Central memory CD4-positive, alpha-beta T cell (primary cell): ENCODE measurements around the gene RRP12.
"Not testable (repeated sequence)": the region's sequence is repeated elsewhere in the genome, so short reads cannot be mapped to it uniquely, and the experiment has no call there.

Source experiments
- DNase-seq: peaks from one replicate; pipeline ENCODE4 v3.0.0; 2022
- total RNA-seq, 3 experiments: gene quantifications; one replicate each; lab custom pipeline; 2026; lab: John Stamatoyannopoulos, UW

The RRP12 gene
- total RNA-seq: 30.0 to 326 (median 173) reads per million in 3 experiments

DNA sequence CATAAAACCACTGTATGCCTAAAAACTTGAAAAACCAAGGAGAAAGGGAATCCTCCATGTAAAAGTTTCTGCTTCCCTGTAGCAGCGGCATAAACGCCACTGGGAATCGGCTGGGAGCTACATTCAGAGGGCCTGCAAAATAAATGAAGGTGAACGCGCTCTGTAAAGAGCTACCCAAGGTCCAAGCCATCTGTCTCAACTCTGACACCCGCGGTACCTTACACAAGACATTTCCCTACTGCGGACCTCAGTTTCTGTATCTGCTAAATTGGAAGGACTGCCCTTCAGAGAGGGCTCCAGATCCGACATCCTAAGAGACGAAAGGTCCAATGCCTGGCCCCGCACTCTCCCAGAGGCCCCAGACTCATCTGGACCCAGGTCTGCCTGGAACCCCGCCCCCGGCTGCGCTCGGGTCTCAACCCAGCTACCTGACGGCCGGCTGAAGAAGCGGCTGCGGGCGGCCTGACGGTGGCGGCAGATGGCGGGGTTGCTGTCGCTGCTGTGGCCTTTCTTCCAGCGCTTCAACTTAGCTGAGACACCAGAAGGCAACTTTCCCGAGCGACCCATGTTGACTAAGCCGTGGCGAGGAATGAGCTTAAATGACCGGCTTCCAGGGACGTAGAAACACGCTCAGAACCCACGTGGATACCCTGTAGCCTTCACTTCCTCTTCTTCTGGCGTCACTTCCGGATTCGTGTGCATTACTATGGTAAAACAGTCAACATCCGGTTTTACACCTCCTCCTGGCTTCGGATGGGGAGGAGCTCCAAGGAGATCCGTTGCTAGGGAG is at the start of gene RRP12:
Gene RRP12 (minus strand): TSS at position 676 of the 790 bp plus-strand sequence. CDS start 109 bp downstream, at position 567.
- peak; percentile 95 for DNase-seq

DNA sequence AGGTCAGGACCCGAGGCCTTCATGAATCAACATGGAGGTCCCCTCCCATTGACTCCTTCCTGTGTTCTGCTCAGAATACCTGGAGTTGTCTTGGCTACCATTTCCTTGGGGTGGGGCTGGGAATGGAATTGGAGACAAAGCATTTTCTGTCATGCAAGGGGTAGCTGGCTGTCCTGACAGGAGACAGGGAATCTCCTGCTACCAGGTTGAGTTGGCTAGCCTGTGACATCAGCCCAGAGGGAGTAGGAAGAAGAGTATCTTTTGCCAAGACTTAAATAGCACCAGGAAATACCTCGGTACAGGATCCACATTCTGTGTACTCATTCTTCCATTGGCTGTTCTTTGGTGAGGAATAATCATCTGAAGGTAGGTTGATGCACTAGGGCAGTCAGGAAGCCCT is 49.7 kb upstream of the RRP12 start:
- DNase-seq: no peak

- peak; percentile 90 for DNase-seq
Measured at GRCh38 chr10:97445722-97446639, 44.8 kb upstream of the RRP12 start, which contains the start of the genes EXOSC1 and ZDHHC16. EXOSC1 (minus strand) TSS chr10:97446006; CDS start chr10:97445985, 21 bp downstream. ZDHHC16 (plus strand) TSS chr10:97446175; CDS start chr10:97451676, 5,501 bp downstream.

DNA sequence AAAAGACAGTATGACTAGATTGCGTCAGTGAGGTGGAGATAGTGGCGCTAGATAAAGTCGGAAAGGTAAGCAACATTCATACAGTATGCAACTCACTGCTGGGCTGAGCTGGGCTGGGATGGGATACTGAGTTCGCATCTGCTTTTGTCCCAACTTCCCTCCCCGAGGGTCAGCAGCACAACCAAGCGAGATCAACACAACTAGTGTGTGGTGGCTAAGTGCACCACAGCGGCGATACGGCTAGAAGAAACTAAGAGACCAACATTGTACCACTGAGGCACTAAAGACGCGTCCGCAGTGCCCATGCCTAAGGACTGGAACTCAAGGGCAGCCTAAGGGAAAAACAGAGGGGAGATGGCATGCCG is 44.2 kb upstream of the RRP12 start:
- no peak for DNase-seq

DNA sequence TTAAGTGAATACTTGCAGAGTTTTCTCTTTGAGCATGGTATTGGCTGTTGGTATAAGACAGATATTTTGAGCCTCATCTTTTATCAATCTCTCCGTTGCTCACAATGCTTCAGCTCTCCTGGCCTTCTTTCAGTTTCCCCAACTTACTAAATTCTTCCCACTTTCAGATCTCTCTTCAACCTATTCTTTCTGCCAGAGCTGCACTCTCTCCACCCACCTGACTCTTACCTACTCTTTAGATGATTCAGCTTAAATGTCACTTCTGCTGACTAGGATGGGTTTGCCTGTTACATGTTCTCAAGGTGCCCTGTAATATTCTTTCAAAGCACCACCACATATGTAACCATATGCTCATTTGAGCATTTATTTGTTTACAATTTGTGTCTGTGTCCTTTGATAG is 43.1 kb upstream of the RRP12 start:
- DNase-seq: no peak

- DNase-seq: no peak
Measured at GRCh38 chr10:97442277-97442676, 41.1 kb upstream of the RRP12 start.

DNA sequence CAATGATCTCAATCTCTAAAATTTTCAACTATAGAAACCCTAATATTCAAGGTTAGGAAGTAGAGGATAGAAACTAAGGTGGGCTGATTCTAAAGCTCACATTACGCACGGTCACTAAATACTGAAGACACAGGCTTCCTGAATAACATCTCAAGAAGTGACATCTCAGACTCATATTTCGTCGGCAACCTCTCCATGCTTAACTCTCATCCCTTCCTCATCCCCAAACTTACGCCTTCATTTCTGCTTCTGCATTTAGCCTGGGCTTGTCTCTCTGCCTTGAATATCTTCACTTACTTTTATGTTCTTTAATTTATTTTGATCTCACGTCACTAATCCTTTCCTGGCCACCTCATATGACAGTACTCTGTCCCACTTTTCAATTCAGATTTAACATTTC is 34.1 kb upstream of the RRP12 start:
- no peak for DNase-seq

- DNase-seq: no peak
Measured at GRCh38 chr10:97434557-97434956, 33.4 kb upstream of the RRP12 start.

GRCh38 chr10:97434055-97434454 is 32.9 kb upstream of the RRP12 start:
- DNase-seq: no peak

- DNase-seq: peak; percentile 20
Measured at GRCh38 chr10:97428572-97428981, 27.4 kb upstream of the RRP12 start.

DNA sequence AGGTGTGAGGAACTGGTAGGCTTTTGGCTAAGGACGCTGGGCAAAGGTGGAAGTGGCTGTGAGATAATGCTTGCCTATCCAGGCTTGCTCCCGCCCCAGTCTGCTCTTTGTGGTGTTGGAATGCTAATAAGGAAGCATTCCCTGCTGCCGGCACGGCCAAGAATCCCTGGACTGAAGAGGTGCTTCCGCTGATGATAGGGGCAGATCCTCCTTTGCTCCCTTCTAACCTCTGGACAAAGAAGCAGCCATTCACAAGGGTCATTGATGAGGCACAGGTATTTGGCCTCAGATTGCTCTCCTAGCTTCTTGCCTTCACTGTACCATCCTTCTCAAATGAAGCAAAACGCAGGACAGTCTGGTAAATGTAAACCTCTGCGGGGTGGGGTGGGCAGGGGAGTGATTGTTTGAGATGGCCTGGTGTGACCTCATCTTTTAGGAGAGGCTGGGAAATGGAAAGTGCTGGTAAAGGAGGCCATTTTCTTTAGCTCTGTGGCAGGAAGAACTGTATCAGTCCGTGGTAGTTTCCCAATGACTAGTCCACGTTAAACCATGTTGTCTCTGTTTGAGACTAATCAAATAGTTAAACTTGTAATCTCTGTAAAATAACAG is 26.5 kb upstream of the RRP12 start:
- DNase-seq: no peak

DNA sequence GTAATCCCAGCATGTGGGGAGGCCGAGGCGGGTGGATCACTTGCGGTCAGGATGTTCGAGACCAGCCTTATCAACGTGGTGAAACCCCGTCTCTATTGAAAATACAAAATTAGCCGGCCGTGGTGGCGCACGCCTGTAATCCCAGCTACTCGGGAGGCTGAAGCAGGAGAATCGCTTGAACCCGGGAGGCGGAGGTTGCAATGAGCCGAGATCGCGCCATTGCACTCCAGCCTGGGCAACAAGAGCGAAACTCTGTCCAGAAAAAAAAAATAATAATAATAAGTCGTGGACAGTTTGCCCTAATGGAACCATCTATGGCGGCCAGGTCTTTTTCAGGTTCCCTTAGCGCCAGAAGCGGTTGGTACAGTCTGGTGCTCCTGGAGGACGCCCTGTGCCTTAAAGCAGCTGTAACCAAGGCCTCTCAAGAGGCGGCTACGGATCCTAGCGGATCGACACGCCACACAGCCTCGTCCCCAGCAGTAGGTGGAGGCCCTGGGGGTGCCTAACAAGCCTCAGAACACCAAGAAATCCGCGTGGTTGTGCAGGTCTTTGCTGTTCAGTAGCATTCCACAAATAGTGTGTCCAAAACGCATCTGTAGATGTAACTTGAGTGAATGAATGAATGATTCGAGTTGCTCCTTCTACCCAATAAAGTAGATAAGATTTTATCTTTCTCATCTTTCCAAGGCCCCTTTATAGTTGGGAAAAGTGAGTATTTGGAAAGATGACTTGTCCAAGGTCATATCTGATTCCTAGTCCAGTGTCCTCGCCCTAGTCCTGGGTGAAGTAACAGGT is 25.8 kb upstream of the RRP12 start:
- no peak for DNase-seq

- DNase-seq: peak; percentile 98
Measured at GRCh38 chr10:97425964-97426775, 25.0 kb upstream of the RRP12 start, which contains the start of gene PGAM1. PGAM1 (plus strand) TSS chr10:97426191; CDS start chr10:97426308, 117 bp downstream.

GRCh38 chr10:97423757-97424098 is 22.6 kb upstream of the RRP12 start:
- not testable (repeated sequence) for DNase-seq

DNA sequence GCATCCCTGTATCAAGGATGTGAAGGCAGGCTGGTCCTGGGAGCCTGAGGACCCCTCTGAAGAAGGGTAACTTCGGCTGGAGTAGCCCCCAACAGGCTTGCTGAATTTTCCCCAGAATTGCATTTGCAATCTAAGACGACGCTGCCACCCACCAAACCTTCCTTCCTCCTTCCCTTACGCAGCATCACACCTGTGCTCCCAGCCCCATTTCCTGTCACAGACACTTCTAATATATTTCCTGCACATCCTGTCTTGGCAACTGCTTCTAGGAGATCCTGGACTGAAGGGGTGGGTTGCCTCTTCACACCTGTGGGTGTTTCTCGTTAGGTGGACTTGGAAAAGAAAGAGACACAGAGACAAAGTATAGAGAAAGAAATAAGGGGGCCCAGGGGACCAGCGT is 15.4 kb upstream of the RRP12 start:
- no peak for DNase-seq

- no peak for DNase-seq
Measured at GRCh38 chr10:97412891-97413304, 11.8 kb upstream of the RRP12 start.

GRCh38 chr10:97411406-97411805 is 10.3 kb upstream of the RRP12 start:
- DNase-seq: no peak

DNA sequence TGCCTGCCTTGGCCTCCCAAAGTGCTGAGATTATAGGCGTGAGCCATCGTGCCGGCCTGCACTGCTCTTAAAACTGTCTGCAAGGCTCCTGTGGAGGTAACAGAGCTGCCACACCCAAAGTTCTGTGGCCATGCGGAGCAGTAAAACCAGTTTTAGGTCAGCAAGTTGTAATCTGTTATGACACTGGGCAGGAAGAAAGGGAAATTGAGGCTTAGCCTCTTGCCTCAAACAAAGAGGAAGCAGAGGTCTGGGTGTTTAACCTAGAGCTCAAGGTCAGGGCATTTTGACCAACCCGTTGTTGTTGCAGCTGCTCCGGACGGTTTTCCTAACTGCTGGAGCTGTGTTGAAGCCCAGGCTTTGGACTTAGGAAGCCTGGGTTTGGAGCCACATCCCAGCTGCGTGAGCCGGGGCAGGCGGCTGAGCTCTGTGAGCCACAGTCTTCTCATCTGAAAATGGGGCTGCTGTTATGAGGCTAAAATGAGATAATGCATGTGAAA is 7.4 kb upstream of the RRP12 start:
- no peak for DNase-seq

DNA sequence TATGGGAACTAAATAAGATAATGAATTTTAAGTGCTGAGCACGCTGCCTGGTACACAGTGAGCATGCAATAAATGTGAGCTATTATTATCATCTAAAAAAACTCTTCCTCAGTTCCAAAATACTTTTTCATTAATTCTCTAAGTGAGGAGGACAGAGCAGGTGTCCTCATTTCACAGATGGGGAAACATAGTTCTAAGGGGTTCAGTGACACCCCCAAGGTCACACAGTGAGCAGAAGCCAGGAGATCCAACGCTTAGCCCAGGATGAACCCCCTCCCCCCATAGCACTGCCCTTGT is 6.8 kb upstream of the RRP12 start:
- no peak for DNase-seq

- DNase-seq: peak; percentile 76
Measured at GRCh38 chr10:97407211-97407951, 6.2 kb upstream of the RRP12 start.

- not testable (repeated sequence) for DNase-seq
Measured at GRCh38 chr10:97406483-97406882, 5.3 kb upstream of the RRP12 start.
